Measurements from ENCODE around the gene MEGF8.
"Not testable (repeated sequence)": the region's sequence is repeated elsewhere in the genome, so short reads cannot be mapped to it uniquely, and the experiment has no call there.

The MEGF8 gene

GRCh38 chr19:42332059-42332458 lies 6.6 kb downstream of the MEGF8 start:
- DNase-seq (ENCODE audit: low read depth in 2 of 2) = no peak

DNA sequence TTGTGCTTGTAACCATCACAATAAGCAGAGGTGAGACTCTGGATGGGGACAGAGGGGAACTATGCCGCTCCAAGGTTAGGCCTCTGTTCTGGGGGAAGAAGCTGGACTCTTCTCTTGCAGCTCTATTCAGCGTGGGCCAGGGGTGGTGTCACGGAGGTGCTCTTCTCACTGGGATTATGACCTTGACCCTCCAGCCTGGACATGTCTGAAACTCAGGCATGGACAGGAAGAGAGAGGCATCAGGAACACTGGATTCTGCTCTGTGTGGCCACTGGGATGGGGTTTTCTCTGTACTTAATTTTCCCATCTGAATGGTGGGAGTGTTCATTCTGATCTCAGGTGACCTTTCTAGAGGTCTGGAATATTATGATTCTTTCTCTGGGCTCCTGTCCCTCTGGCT lies 7.6 kb downstream of the MEGF8 start:
- no peak for DNase-seq (ENCODE audit: low read depth in 2 of 2)

DNA sequence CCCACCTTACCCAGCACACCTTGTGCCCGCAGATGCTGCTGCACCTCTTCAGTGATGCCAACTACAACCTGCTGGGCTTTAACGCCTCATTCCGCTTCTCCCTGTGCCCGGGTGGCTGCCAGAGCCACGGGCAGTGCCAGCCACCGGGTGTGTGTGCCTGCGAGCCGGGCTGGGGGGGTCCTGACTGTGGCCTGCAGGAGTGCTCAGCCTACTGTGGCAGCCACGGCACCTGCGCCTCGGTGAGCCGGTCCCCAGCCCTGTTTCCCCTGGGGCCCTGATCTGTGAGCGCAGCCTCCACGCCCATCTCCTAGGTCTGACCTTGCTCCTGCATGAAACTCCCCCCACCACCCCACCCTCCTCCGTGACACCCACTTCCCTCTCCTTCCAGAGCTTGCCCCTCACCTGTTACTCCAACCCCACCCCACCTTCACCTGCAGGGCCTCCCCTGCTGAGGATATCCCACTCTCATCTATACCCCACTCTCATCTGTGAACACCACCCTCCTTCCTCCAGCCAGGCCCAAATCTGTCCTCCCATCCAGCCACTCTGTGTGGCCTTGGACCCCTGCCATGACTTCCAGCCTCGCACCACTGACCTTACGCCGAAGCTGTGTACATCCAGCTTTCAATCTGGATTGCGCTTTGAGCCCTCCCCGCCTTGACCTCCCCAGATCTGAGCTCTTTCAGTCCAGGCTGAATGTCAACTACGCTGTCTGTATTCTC lies 8.7 kb downstream of the MEGF8 start:
- DNase-seq (ENCODE audit: low read depth in 2 of 2) = no peak

DNA sequence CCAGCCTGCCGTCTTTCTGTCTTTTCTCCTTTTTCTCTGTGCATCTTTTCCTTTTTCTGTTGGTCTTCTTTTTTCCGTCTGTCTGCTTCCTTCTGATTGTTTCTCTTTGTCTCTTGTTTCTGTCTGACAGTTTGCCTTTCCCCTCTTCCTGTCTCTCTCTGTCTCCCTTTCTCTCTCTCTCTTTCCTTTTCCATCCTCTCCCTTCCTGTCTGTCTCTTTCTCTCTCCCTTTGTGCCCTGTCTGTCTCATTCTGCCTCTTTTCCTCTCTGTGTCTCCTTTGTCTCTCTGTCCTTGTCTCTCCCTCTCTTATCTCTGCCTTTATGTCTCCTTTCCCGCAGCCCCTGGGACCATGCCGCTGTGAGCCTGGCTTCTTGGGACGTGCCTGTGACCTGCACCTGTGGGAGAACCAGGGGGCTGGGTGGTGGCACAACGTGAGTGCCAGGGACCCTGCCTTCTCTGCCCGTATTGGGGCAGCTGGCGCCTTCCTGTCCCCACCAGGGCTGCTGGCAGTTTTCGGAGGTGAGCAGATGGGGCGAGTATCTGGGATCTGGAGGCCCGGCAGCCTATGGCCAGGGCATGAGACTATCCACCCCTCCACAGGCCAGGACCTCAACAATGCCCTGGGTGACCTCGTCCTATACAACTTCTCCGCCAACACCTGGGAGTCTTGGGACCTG lies 9.4 kb downstream of the MEGF8 start:
- DNase-seq (ENCODE audit: low read depth in 2 of 2) = no peak

GRCh38 chr19:42335374-42335936 lies 10.0 kb downstream of the MEGF8 start:
- DNase-seq (ENCODE audit: low read depth in 2 of 2) = no peak

DNA sequence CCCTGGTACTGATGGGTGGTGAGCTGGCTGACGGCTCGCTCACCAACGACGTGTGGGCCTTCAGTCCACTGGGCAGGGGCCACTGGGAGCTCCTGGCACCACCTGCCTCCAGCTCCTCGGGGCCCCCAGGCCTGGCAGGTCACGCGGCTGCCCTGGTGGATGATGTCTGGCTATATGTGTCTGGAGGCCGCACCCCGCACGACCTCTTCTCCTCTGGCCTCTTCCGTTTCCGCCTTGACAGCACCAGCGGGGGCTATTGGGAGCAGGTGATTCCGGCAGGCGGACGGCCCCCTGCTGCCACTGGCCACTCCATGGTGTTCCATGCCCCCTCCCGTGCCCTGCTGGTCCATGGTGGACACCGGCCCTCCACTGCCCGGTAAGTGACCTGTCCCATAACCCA lies 10.5 kb downstream of the MEGF8 start:
- no peak for DNase-seq (ENCODE audit: low read depth in 2 of 2)

- not testable (repeated sequence) for DNase-seq (ENCODE audit: low read depth in 2 of 2)
Observed at GRCh38 chr19:42339126-42339860, 13.9 kb downstream of the MEGF8 start.

DNA sequence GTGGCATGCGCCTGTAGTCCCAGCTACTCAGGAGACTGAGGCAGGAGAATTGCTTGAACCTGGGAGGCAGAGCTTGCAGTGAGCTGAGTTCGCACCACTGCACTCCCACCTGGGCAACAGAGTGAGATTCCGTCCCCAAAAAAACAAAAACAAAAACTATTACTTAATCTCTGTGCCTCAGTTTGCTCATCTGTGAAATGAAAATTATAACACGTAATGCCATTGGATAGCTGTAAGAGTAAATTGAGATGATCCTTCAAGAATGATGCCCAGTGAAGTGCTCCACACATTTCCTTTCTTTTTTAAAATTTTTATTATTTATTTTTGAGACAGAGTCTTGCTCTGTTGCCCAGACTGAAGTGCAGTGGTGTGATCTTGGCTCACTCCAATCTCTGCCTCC lies 14.5 kb downstream of the MEGF8 start:
- DNase-seq (ENCODE audit: low read depth in 2 of 2) = not testable (repeated sequence)

DNA sequence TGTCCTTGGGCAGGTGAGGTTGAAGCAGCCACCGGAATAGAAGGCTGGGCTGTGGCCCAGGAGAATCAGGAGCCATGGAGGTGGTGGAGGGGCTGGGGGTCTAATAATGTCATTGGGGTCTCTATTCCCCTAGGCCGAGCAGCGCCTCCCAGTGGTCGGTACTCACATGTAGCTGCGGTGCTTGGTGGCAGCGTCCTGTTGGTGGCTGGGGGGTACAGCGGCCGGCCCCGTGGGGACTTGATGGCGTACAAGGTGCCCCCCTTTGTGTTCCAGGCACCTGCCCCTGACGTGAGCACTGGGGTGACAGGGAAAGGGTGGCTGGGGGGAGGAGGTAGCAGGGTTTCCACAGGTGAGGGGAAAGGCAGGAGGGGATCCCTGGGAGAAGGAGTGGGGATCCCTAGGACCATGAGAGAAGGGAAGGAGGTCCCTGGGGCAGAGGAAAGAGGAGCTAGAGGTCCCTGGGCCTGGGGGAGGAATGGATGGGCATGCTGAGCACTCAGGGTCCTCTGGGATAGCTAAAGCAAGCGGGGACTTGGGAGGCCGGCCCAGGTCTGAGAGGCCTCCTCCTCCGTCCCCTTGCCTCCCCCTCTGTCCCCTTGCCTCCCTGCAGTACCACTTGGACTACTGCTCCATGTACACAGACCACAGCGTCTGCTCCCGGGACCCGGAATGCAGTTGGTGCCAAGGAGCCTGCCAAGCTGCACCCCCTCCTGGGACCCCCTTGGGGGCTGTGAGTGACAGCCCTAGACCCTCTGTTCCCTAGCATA lies 18.1 kb downstream of the MEGF8 start:
- no peak for DNase-seq (ENCODE audit: low read depth in 2 of 2)

GRCh38 chr19:42344336-42344893 lies 19.0 kb downstream of the MEGF8 start:
- DNase-seq (ENCODE audit: low read depth in 2 of 2) = no peak

GRCh38 chr19:42345191-42345812 lies 19.9 kb downstream of the MEGF8 start:
- no peak for DNase-seq (ENCODE audit: low read depth in 2 of 2)

DNA sequence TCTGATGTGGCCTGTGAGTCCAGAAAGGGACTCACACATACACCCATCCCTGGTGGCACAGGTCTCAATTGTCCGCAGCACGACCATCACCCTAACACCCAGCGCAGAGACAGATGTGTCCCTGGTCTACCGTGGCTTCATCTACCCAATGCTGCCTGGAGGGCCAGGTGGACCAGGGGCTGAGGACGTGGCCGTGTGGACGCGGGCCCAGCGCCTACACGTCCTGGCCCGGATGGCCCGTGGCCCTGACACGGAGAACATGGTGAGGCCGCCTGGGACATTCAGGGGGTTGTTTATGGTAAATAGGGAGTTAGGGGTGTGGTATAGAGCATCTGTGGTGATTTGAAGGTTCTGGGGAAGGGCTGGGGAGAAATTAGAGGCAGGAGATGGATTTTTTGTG lies 22.8 kb downstream of the MEGF8 start:
- DNase-seq (ENCODE audit: low read depth in 2 of 2) = no peak

DNA sequence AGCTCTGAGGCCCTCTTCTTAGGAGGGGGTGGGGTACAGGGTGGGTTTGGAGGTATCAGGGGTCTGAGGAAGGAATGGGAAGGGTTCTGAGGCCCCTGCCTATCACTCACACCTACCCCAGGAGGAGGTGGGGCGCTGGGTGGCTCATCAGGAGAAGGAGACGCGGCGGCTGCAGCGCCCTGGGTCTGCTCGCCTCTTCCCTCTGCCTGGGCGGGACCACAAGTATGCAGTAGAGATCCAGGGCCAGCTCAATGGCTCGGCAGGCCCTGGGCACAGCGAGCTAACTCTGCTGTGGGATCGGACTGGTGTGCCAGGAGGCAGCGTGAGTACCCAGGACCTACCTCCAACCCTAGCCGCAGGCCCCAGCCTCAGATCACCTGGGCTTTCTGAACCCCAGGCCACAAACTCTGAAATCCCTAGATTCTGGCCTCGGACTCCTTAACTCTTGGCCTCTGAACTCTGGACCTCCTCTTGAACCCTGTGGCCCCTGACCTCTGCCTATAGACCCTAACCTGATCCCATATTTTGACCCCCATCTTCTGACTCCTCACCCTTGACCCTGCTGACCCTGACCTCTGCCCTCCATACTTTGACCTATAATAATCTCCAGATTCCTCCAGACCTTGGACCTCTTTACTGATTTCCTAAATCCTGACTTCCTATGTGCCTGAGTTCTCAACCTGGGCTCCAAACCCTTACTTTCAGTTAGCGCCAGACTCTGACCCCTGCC lies 24.1 kb downstream of the MEGF8 start:
- DNase-seq (ENCODE audit: low read depth in 2 of 2) = no peak

DNA sequence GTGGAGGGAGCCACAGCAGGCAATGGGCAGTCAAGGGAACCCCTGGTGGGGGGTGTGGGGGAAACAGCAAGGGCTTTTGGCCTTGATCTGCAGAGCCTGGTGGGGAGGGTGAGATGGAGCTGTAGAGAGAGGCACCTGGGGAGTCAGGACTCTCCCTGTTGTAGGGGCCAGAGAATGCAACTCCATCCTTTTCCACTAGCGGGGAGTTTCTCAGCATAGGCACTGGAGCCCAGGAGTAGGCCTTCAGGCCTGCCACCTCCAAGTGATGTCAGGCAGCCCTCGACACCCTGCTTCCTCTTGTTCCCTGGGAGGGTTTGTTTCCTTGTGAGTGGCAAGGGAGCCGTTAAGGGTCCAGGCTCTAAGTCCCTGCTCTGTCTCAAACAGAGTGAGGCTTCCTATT lies 25.0 kb downstream of the MEGF8 start:
- DNase-seq (ENCODE audit: low read depth in 2 of 2) = no peak

- no peak for DNase-seq (ENCODE audit: low read depth in 2 of 2)
Observed at GRCh38 chr19:42351079-42351735, 25.8 kb downstream of the MEGF8 start.

DNA sequence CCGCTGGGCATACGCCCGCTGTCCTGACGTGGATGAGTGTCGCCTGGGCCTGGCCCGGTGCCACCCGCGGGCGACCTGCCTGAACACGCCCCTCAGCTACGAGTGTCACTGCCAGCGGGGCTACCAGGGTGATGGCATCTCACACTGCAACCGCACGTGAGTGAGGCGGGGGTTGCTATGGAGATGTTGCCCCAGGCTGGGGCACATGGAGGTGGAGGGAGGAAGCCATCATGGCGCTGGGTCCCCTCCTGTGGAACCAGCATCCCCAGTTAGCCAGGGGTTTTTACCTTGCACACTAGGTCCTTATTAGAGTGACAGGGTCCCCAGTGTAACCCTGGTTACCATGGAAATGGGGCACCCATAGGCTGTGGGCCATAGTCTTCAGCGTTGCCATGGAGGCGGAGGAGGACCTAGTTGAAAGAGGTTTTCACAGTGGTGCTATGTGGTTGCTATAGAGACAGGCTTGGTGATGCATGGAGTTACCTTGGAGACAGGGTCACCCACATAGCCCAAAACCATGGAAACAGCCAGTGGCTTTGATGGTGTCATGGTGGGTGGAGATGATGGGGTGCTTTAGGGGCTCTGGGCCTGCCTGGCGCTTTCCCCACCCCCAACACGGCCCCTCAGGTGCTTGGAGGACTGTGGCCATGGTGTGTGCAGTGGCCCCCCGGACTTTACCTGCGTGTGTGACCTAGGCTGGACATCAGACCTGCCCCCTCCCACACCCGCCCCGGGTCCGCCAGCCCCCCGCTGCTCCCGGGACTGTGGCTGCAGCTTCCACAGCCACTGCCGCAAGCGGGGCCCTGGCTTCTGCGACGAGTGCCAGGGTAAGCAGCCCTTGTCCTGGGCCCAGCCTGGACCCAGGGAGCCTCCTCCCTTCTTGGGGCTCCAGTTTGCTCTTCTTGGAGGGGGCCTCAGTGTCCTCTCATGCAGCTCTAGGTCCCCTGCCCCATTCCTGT lies 27.1 kb downstream of the MEGF8 start:
- DNase-seq (ENCODE audit: low read depth in 2 of 2) = peak; percentile 8 to 34

- no peak for DNase-seq (ENCODE audit: low read depth in 2 of 2)
Observed at GRCh38 chr19:42353341-42354015, 28.0 kb downstream of the MEGF8 start.

GRCh38 chr19:42355896-42356295 lies 30.5 kb downstream of the MEGF8 start:
- no peak for DNase-seq (ENCODE audit: low read depth in 2 of 2)

Measured in stimulated activated CD8-positive, alpha-beta memory T cell treated with anti-CD3 and anti-CD28 coated beads, Interleukin-15, amount 100 ng/mL, for 48 hours (primary cell).